Lower lobe of right lung (tissue), 2 donors: ENCODE data around the gene PRPSAP1. TPM values are rescaled to one million over a fixed set of nuclear protein-coding genes. Genes with fewer than 3 reads are reported as not detected.

Experiments
- ATAC-seq, 2 donors: fragments of 200-7000 bp; cut with Tn5 transposase; one replicate each; pipeline ENCODE4 v1.9.1; 2020 to 2022; ENCODE audit warnings: mild to moderate bottlenecking in 2 of 2, moderate library complexity in 2 of 2
- DNase-seq: peaks from one replicate; pipeline ENCODE4 v3.0.0-alpha.2; 2020
- H3K27ac ChIP-seq: fragments of 200-600 bp; one replicate; pipeline ENCODE4 v1.8.0; 2022
- H3K27me3 ChIP-seq: fragments of 200-600 bp; one replicate; pipeline ENCODE4 v1.8.0; 2022; ENCODE audit warnings: low read depth
- H3K36me3 ChIP-seq: fragments of 200-600 bp; one replicate; pipeline ENCODE4 v1.8.0; 2022; ENCODE audit warnings: mild to moderate bottlenecking
- H3K4me1 ChIP-seq: fragments of 200-600 bp; one replicate; pipeline ENCODE4 v1.8.0; 2022
- H3K4me3 ChIP-seq: fragments of 200-600 bp; one replicate; pipeline ENCODE4 v1.8.0; 2022; ENCODE audit warnings: mild to moderate bottlenecking
- H3K9me3 ChIP-seq: fragments of 200-600 bp; one replicate; pipeline ENCODE4 v1.8.0; 2022
- intact Hi-C: fragments of 100-400 bp; cut with DNase I; formaldehyde crosslinking; loops from one replicate; pipeline ENCODE4 v1.11.0; 2022
- long read RNA-seq: library from polyadenylated mRNA; unstranded; transcript quantifications from one replicate; pipeline ENCODE4 v2.0.0, GENCODE V29; 2021
- total RNA-seq: library from RNA; stranded (reverse); fragmentation: NEBNext Ultra II Directional; extraction: Animal tissue kit (Norgen Biotek cat#: 25700); gene quantifications from one replicate; pipeline ENCODE4 v1.2.1, GENCODE V29; 2021
- TF ChIP-seq, protein P1 (sequence below): fragments of 200-600 bp; IDR thresholded peaks from one replicate; pipeline ENCODE4 v1.8.0; 2022; ENCODE audit warnings: antibody characterized with exemption, mild to moderate bottlenecking
- donor health status: DM: no; HTN: yes; CAD: no; lungs with severe emphysema.

PRPSAP1 gene, protein sequence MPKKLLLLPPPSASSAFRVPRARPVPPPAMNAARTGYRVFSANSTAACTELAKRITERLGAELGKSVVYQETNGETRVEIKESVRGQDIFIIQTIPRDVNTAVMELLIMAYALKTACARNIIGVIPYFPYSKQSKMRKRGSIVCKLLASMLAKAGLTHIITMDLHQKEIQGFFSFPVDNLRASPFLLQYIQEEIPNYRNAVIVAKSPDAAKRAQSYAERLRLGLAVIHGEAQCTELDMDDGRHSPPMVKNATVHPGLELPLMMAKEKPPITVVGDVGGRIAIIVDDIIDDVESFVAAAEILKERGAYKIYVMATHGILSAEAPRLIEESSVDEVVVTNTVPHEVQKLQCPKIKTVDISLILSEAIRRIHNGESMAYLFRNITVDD
- 70.4 TPM for total RNA-seq
- long read RNA-seq, transcript PRPSAP1-206 (10 exons, 3,660 nt) = major isoform, 109 of 140 reads
- long read RNA-seq, partial matches to known transcripts = 8 of 140 reads
- long read RNA-seq, other reads (novel, unspliced or antisense) = 21 of 140 reads

- Histone ChIP-seq H3K36me3 (no peaks in the 10 kb centered on the region), H3K4me3 (peak within 1 kb of the TSS; percentile 95), H3K27me3 (no peaks in the 10 kb centered on the region), H3K4me1 (peaks cover 21% of the 10 kb centered on the region), H3K9me3 (no peaks in the 10 kb centered on the region), H3K27ac (peak within 1 kb of the TSS; percentile 89)
- TF ChIP-seq, protein P1, sequence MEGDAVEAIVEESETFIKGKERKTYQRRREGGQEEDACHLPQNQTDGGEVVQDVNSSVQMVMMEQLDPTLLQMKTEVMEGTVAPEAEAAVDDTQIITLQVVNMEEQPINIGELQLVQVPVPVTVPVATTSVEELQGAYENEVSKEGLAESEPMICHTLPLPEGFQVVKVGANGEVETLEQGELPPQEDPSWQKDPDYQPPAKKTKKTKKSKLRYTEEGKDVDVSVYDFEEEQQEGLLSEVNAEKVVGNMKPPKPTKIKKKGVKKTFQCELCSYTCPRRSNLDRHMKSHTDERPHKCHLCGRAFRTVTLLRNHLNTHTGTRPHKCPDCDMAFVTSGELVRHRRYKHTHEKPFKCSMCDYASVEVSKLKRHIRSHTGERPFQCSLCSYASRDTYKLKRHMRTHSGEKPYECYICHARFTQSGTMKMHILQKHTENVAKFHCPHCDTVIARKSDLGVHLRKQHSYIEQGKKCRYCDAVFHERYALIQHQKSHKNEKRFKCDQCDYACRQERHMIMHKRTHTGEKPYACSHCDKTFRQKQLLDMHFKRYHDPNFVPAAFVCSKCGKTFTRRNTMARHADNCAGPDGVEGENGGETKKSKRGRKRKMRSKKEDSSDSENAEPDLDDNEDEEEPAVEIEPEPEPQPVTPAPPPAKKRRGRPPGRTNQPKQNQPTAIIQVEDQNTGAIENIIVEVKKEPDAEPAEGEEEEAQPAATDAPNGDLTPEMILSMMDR = peak; percentile 66
- ATAC-seq (peak; percentile 98 to 99), DNase-seq (peak; percentile 93)
- intact Hi-C loops = no loop called here
These were observed at the start of gene PRPSAP1 for GRCh38 chr17:76353599-76354316. PRPSAP1 (minus strand) TSS chr17:76353916; CDS start chr17:76353703, 213 bp downstream.

DNA sequence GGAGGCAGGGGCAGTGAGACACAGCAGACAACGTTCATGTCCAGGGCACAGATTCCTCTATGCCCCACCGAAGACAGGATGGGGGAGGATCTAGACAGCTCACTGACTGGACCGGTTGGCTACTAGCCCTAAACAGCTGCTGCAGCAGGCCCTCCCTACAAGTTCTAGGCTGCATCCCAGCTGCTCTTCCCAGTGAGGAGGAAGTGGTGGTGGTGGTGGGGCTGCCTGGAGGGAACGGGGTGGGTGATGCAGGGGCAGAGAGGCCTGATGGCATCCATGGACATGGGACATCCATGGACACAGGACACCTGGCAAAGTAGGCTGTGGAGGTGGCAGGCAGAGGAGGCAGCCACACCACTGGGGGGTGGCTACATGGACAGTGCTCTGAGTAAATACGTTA, 49.0 kb upstream of the PRPSAP1 start:
- H3K9me3 ChIP-seq = no peaks in the 10 kb centered on the region
- no peaks in the 10 kb centered on the region for H3K27me3 ChIP-seq
- TF ChIP-seq, protein P1 = no peak
- DNase-seq = no peak
- intact Hi-C loops = no loop called here
- H3K36me3 ChIP-seq = peaks cover 77% of the 10 kb centered on the region
- no peaks in the 10 kb centered on the region for H3K4me1 ChIP-seq
- no peak overlapping the region for H3K4me3 ChIP-seq
- ATAC-seq = no peak
- H3K27ac ChIP-seq = no peak overlapping the region

GRCh38 chr17:76399175-76400172, 45.8 kb upstream of the PRPSAP1 start:
- Histone ChIP-seq H3K9me3 (no peaks in the 10 kb centered on the region), H3K27ac (no peak overlapping the region), H3K4me3 (no peak overlapping the region), H3K4me1 (no peaks in the 10 kb centered on the region), H3K27me3 (no peaks in the 10 kb centered on the region), H3K36me3 (peaks cover 94% of the 10 kb centered on the region)
- intact Hi-C loops = loop anchor here (5.0 kb wide), 1 partner anchor 97 kb away; no protein-coding TSS in a partner anchor
- ATAC-seq (no peak), DNase-seq (no peak)
- TF ChIP-seq, protein P1 = no peak

DNA sequence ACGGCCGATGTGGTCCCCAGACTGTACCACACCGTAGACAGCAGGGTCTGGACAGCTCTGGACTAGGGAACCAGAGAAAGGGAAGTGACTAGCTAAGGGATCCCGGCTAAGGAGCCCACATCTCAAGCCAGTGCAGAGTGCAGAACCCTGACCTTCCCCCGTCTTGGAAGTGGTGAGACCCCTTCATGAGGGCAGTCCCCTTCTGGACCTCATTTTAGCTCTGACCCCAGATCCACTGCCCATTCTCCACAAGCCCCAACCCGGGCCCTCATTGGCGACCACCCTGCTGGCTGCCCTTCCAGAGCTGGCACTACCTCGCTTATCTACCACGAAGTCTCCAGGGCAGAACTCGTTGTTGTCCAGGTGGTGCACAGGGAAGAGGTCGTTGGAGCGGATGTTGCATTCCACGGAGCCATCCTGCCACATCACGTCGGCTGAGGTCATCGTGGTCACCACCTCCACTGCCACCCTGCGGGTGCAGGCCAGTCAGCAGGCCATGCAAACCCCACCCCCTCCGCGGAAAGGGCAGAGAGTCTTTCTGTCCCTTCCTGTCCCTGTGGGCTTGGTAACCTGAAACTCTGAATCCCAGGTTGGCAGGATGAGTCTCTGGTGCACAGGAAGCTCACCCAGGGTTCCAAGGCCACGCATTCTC, 44.9 kb upstream of the PRPSAP1 start:
- Histone ChIP-seq H3K36me3 (peaks cover 94% of the 10 kb centered on the region), H3K9me3 (no peaks in the 10 kb centered on the region), H3K27ac (no peak overlapping the region), H3K4me1 (no peaks in the 10 kb centered on the region), H3K4me3 (no peak overlapping the region), H3K27me3 (no peaks in the 10 kb centered on the region)
- intact Hi-C loops = loop anchor here (5.0 kb wide), 1 partner anchor 96 kb away; no protein-coding TSS in a partner anchor
- TF ChIP-seq, protein P1 = no peak
- ATAC-seq (peak; percentile 9 to 29), DNase-seq (no peak)
